Tibial nerve (tissue), 4 donors: ENCODE results near the gene SLC12A7. TPM values are rescaled to one million over a fixed set of nuclear protein-coding genes. Genes with fewer than 3 reads are reported as not detected.

Experiments
- DNase-seq, 2 donors: peaks; one replicate each; pipeline ENCODE4 v3.0.0-alpha.2; 2019; ENCODE audit warnings: low spot score in 2 of 2
- H3K27ac ChIP-seq, 4 donors: fragments of 200-600 bp; sonication (generic) in 3 of 4; one replicate each; pipeline ENCODE4 v1.5.1; 2017 to 2019; ENCODE audit warnings: mild to moderate bottlenecking in 1 of 4
- H3K27me3 ChIP-seq, 2 donors: fragments of 200-600 bp; sonication (generic) in 1 of 2; one replicate each; pipeline versions ENCODE4 v1.5.1 to v1.6.0; 2017 to 2019
- H3K36me3 ChIP-seq, 3 donors: fragments of 200-600 bp; sonication (generic); one replicate each; pipeline ENCODE4 v1.5.1; 2018 to 2019
- H3K4me1 ChIP-seq, 4 donors: fragments of 200-600 bp; sonication (generic) in 3 of 4; one replicate each; pipeline ENCODE4 v1.5.1; 2017 to 2019
- H3K4me3 ChIP-seq, 4 donors: fragments of 200-600 bp; sonication (generic) in 3 of 4; one replicate each; pipeline ENCODE4 v1.5.1; 2017 to 2019; ENCODE audit warnings: mild to moderate bottlenecking in 1 of 4, moderate library complexity in 1 of 4
- H3K9me3 ChIP-seq, 4 donors: fragments of 200-600 bp; sonication (generic) in 3 of 4; one replicate each; pipeline ENCODE4 v1.5.1; 2017 to 2019
- CTCF ChIP-seq, 5 experiments: fragments of 200-600 bp in 3 of 5; fragments of 450-650 bp in 2 of 5; sonication (generic) in 3 of 5; IDR thresholded peaks; one replicate each; pipeline ENCODE4 v1.5.1; 2016 to 2019; ENCODE audit warnings: antibody characterized with exemption in 5 of 5, mild to moderate bottlenecking in 3 of 5, moderate library complexity in 2 of 5
- EP300 ChIP-seq, 2 donors: sonication (generic); formaldehyde crosslinking; IDR thresholded peaks; one replicate each; pipeline ENCODE4 v1.6.1; 2017; ENCODE audit warnings: antibody characterized with exemption in 2 of 2, mild to moderate bottlenecking in 1 of 2
- POLR2A ChIP-seq, 2 donors: fragments of 450-650 bp; IDR thresholded peaks; one replicate each; pipeline ENCODE4 v1.6.1; 2017; ENCODE audit warnings: antibody characterized with exemption in 2 of 2, mild to moderate bottlenecking in 2 of 2, moderate library complexity in 2 of 2
- WGBS, 2 donors: methylation state at CpG; one replicate each; pipeline ENCODE4 v1.1.5; 2018; 5-methylcytosine and 5-hydroxymethylcytosine counted together
- total RNA-seq, 4 donors: library from RNA; depleted of rRNA; stranded (reverse); fragments of >200 nt; gene quantifications; one replicate each; pipeline ENCODE4 v1.1.0, GENCODE V29; 2016

Gene SLC12A7
- total RNA-seq, 4 donors from 2014 or later = 11.4 to 39.3 (median 18.8) TPM

- TF ChIP-seq EP300 (IDR thresholded peaks at IDR 0.05) (no peak), CTCF (IDR thresholded peaks at IDR 0.05) (no peak), POLR2A (IDR thresholded peaks at IDR 0.05) (no peak)
- Histone ChIP-seq H3K9me3 (no peaks in the 10 kb centered on the region), H3K27me3 (peaks cover 2 to 35% of the 10 kb centered on the region in 2 donors), H3K36me3 (no peaks in the 10 kb centered on the region), H3K4me3 (no peak overlapping the region), H3K27ac (no peak overlapping the region), H3K4me1 (peaks cover 0 to 24% (median 10%) of the 10 kb centered on the region in 4 donors)
- no peak for DNase-seq
- 84 to 93% methylated on average over 9 to 18 of the region's 19 CpGs for WGBS, 2 donors
These were observed 98.5 kb downstream of the SLC12A7 start for GRCh38 chr5:1013238-1013947.

GRCh38 chr5:1012900-1013237 is 99.0 kb downstream of the SLC12A7 start:
- Histone ChIP-seq H3K9me3 (no peaks in the 10 kb centered on the region), H3K4me1 (peaks cover 0 to 29% (median 10%) of the 10 kb centered on the region in 4 donors), H3K36me3 (no peaks in the 10 kb centered on the region), H3K27me3 (peaks cover 2 to 35% of the 10 kb centered on the region in 2 donors), H3K27ac (no peak overlapping the region), H3K4me3 (no peak overlapping the region)
- TF ChIP-seq EP300 (IDR thresholded peaks at IDR 0.05) (no peak), POLR2A (IDR thresholded peaks at IDR 0.05) (no peak), CTCF (IDR thresholded peaks at IDR 0.05) (no peak)
- 93 to 98% methylated on average over 7 of the region's 7 CpGs for WGBS, 2 donors
- DNase-seq = no peak

- H3K4me1 ChIP-seq = peaks cover 0 to 31% (median 10%) of the 10 kb centered on the region in 4 donors
- DNase-seq = no peak
- WGBS, 2 donors = 84 to 85% methylated on average over 6 to 11 of the region's 12 CpGs
- peaks cover 2 to 35% of the 10 kb centered on the region in 2 donors for H3K27me3 ChIP-seq
- TF ChIP-seq CTCF (IDR thresholded peaks at IDR 0.05) (no peak), EP300 (IDR thresholded peaks at IDR 0.05) (no peak), POLR2A (IDR thresholded peaks at IDR 0.05) (no peak)
- H3K36me3 ChIP-seq = no peaks in the 10 kb centered on the region
- no peaks in the 10 kb centered on the region for H3K9me3 ChIP-seq
- H3K27ac ChIP-seq = no peak overlapping the region
- no peak overlapping the region for H3K4me3 ChIP-seq
These were observed 99.5 kb downstream of the SLC12A7 start for GRCh38 chr5:1012313-1012841.

GRCh38 chr5:1011741-1012312 is 100.0 kb downstream of the SLC12A7 start:
- no peak for TF ChIP-seq CTCF (IDR thresholded peaks at IDR 0.05)
- no peak for TF ChIP-seq POLR2A (IDR thresholded peaks at IDR 0.05)
- no peak for TF ChIP-seq EP300 (IDR thresholded peaks at IDR 0.05)
- peaks cover 0 to 31% (median 10%) of the 10 kb centered on the region in 4 donors for H3K4me1 ChIP-seq
- DNase-seq = no peak
- no peaks in the 10 kb centered on the region for H3K36me3 ChIP-seq
- H3K4me3 ChIP-seq = no peak overlapping the region
- 84 to 87% methylated on average over 19 of the region's 19 CpGs for WGBS, 2 donors
- no peaks in the 10 kb centered on the region for H3K9me3 ChIP-seq
- H3K27me3 ChIP-seq = peaks cover 2 to 35% of the 10 kb centered on the region in 2 donors
- H3K27ac ChIP-seq = no peak overlapping the region

- H3K27ac ChIP-seq = no peak overlapping the region
- peaks cover 0 to 31% (median 10%) of the 10 kb centered on the region in 4 donors for H3K4me1 ChIP-seq
- 76 to 85% methylated on average over 11 of the region's 11 CpGs for WGBS, 2 donors
- TF ChIP-seq POLR2A (IDR thresholded peaks at IDR 0.05) (no peak), CTCF (IDR thresholded peaks at IDR 0.05) (no peak), EP300 (IDR thresholded peaks at IDR 0.05) (no peak)
- no peaks in the 10 kb centered on the region for H3K9me3 ChIP-seq
- DNase-seq = no peak
- H3K4me3 ChIP-seq = no peak overlapping the region
- peaks cover 2 to 35% of the 10 kb centered on the region in 2 donors for H3K27me3 ChIP-seq
- no peaks in the 10 kb centered on the region for H3K36me3 ChIP-seq
These were observed 100.6 kb downstream of the SLC12A7 start for GRCh38 chr5:1011226-1011631.
